RPMI7951 (cell line): ENCODE measurements around the gene ZNF264. TPM values are rescaled to one million over a fixed set of nuclear protein-coding genes. Genes with fewer than 3 reads are reported as not detected.
"Not testable (repeated sequence)": the region's sequence is repeated elsewhere in the genome, so short reads cannot be mapped to it uniquely, and the experiment has no call there.

ENCODE experiments used
- DNase-seq: peaks from one replicate; pipeline ENCODE4 v3.0.0-alpha.2; 2012; ENCODE audit warnings: low read depth
- total RNA-seq: library from RNA; depleted of rRNA; stranded (reverse); fragments of >200 nt; shearing (Covaris generic); gene quantifications from 2 replicates; pipeline ENCODE4 v1.2.3, GENCODE V29; 2014; rRNA removed

ZNF264 gene
- 14.1 and 20.7 TPM in 2 replicates for total RNA-seq

GRCh38 chr19:57191141-57192076 lies at the start of gene ZNF264:
Gene ZNF264 (plus strand): TSS chr19:57191500. CDS start chr19:57191914, 414 bp downstream.
- DNase-seq = peak; percentile 90

- DNase-seq = no peak
Observed at GRCh38 chr19:57141699-57142098, 49.6 kb upstream of the ZNF264 start.

DNA sequence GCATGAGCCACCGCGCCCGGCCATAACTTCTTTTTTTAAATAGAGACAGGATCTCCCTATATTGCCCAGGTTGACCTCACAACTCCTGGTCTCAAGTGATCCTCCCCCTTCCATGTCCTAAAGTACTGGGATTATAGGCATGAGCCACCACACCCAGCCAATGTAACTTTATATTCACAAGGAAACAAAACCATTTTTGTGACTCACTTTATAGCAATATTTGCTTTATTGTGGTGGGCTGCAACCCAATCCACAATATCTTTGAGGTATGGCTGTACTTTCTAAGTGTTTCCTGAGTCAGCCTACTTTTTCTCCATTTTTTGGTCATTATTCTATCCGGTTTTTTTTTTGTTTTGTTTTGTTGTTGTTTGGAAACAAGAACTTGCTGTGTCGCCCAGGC lies 38.4 kb upstream of the ZNF264 start:
- DNase-seq = no peak

GRCh38 chr19:57161985-57162539 lies 29.2 kb upstream of the ZNF264 start:
- DNase-seq = no peak

DNA sequence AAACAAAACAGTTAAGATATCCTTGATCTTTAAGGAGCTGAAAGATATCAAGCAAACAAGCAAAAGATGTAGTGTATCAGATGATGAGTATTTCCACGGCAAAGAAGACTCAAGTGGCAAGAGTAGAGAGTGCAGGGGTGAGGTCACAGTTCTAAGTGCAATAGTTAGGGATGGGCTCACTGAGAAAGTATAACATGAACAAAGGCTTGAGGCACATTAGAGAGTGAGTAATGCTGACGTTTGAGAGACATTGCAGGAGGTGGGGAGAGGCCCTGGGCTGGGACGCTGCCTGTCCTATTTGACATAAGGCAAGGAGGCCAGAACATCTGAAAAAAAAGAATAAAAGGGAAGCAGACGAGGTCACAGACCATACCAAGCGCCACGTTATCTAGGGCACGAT lies 25.5 kb upstream of the ZNF264 start:
- DNase-seq = peak; percentile 37

GRCh38 chr19:57167385-57167784 lies 23.9 kb upstream of the ZNF264 start, which contains the start of gene DUXA:
Gene DUXA (minus strand): TSS chr19:57167485. CDS start chr19:57167443, 42 bp downstream.
- DNase-seq = no peak

- DNase-seq = peak; percentile 28
Observed at GRCh38 chr19:57171551-57172081, 19.7 kb upstream of the ZNF264 start.

GRCh38 chr19:57190301-57190700 lies 999 bp upstream of the ZNF264 start:
- DNase-seq = no peak

GRCh38 chr19:57192077-57192420 lies 749 bp downstream of the ZNF264 start:
- no peak for DNase-seq

DNA sequence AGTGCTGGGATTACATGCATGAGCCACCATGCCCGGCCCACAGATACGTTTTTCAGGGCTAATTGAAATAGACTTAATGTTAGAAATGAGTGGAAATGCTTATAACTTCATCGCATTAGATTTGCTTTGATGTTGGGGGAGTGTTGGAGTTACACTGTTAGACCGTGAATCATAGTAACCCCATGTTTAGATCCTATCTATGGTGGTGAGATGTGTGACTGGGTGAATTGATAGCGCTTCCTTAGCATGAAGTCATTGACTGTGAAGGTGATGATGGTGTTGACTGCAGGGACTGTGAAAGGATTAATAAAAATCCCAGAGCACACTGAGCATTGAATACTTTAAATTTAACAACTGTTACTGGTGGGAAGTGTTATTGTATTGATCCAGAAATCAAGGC lies 1.7 kb downstream of the ZNF264 start:
- no peak for DNase-seq

DNA sequence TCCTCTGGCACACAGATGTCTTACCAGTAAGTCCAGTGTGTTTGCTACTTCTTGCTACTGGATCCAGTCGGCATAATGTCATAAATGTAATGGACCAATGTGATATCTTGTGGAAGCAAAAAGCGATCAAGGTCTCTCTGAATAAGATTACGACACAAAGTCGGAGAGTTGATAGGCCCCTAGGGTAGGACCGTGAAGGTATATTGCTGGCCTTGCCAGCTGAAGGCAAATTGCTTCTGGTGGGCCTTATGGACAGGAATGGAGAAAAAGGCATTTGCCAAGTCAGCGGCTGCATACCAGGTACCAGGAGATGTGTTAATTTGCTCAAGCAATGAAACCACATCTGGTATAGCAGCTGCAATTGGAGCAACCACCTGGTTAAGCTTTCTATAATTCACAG lies 6.6 kb downstream of the ZNF264 start:
- not testable (repeated sequence) for DNase-seq

DNA sequence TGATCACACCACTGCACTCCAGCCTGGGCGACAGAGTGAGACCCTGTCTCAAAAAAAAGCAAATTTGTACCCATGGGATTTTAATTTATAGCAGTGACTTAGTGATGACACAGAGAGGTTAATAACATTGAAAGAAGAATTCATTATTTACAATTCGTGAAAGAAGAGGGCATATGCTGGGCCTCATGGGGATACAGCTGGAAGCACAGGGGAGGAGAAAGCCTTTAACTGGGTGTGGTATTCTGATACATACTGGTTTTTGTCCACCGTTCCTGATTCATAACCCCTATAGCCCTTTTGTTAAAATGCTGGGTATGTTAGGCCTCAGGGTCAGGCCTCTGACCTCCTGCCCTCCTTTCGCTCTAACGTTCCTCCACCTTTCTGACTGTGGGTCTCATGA lies 10.9 kb downstream of the ZNF264 start:
- DNase-seq = no peak

GRCh38 chr19:57210381-57210780 lies 19.1 kb downstream of the ZNF264 start:
- DNase-seq = no peak

DNA sequence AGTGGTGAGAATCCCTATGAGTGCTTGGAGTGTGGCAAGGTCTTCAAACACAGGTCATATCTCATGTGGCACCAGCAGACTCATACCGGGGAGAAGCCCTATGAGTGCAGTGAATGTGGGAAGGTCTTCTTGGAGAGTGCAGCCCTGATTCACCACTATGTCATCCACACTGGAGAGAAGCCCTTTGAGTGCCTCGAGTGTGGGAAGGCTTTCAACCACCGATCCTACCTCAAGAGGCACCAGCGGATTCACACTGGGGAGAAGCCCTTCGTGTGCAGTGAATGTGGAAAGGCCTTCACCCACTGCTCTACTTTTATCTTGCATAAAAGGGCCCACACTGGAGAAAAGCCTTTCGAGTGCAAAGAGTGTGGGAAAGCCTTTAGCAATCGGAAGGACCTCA lies 20.8 kb downstream of the ZNF264 start:
- no peak for DNase-seq

DNA sequence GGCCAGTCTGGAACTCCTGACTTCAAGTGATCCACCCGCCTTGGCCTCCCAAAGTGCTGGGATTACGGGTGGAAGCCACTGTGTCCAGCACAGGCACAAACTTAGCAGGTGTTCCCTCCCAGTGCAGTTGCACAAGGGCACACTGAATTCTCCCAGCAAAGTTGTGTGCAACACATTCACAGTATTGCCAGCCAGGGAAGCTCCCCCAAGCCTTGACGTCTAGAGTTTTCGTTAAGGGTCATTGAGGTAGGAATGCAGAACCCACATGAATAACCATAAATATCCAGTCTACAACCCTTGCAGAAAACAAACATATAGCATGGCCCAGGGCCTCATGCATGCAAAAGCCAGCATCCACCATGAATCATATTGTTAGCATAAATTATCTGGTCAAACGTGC lies 36.2 kb downstream of the ZNF264 start:
- DNase-seq = no peak

DNA sequence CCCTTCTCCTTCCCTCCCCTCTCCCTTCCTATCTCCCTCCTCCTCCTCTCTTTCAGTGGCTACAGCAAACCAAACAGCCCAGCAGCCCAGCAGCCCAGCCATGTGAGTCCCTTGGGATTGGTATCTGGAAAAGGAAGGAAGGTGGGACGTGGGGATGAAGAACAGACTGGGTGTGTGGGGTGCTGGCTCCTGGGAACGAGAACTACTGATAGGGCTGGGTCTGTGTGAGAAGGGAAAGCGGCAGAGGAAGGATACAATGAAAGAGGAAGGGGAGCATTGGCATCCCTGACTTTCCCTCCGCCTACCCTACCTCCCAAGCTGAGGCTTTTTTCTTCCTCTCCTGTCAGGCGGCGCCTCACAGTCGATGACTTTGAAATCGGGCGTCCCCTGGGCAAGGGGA lies 40.4 kb downstream of the ZNF264 start:
- DNase-seq = no peak

DNA sequence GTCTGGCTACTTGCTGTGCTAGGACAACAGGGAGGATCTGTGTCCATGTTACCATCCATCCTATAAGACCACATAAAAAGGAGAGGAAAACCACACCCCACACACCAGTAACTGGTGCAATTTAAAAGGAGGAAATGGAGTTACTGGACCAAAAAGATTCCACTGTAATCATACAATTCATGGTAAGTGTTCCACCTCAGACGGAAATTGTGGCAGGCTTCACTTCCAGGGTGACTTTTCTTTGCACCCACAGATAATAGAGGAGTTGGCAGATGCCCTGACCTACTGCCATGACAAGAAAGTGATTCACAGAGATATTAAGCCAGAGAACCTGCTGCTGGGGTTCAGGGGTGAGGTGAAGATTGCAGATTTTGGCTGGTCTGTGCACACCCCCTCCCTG lies 41.9 kb downstream of the ZNF264 start:
- no peak for DNase-seq

DNA sequence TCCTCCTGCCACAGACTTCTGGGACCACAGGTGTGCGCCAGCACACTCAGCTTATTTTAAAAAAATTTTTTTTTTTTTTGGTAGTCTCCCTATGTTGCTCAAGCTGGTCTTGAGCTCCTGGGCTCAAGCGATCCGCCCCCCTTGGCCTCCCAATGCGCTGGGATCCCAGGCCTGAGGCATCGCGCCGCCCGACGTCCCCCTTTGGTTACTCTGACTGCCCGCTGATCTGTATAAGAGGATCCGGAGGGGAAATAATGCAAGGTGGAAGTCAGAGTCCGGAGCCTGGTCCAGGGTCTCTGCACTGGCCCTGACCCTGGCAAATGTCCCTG lies 48.6 kb downstream of the ZNF264 start:
- no peak for DNase-seq

GRCh38 chr19:57240311-57241090 lies 49.2 kb downstream of the ZNF264 start, which contains the start of gene ZNF805:
Gene ZNF805 (plus strand): TSS chr19:57240632. CDS start chr19:57240892, 260 bp downstream.
- DNase-seq = peak; percentile 92

DNA sequence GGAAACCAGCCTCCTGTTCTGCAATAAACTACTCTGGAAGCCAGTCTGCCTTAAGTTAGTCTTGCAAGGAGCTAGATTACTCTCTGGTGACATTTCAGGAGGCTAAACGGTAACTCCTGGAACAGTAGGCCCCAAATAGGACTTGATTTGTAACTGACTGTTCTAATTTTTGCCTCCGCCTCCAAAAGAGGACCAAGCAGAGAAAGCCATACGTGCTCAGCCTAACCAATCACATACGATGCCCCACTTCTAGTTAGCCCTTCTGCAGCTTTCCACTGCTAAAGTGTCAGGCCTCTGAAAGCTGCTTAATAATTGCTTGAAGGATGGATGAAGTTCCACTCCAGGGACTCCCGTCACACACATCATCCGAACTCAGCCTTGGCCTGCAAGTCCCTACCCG lies 49.9 kb downstream of the ZNF264 start:
- peak; percentile 21 for DNase-seq

DNA sequence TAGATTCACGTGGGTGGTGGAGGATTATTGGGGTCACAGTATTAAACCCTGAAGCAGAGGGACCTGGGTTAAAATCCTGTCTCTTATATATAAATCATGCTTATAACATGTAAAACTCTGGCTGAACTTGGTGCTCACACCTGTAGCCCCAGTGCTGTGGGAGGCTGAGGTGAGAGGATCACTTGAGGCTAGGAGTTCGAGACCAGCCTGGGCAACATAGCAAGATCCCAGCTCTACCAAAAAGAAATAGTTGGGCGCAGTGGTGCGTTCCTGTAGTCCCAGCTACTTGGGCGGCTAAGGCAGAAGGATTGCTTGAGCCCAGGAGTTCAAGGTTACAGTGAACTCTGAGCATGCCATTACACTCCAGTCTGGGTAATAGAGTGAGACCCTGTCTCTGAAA lies 51.5 kb downstream of the ZNF264 start:
- DNase-seq = no peak

DNA sequence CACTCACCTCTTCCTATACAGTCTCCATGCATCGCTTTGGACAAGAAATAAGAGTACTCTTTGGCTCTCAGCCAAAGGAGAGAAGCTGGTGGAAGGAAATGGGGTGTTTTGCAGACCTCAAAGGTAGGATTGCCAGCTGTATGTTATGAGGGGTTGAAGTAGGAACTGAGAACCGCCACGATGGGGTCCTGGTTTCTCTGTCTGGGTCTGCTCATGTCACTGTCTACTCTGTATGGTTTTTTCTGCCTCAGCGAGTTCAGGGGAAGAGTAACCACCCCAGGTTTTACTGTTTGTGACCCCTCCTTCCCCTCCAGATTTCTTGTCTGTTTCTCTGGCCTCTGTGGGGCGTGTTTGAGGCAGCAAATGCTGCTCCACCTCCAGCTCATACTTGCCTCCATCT lies 53.2 kb downstream of the ZNF264 start:
- no peak for DNase-seq
